GM18861 (cell line): ENCODE measurements around the gene SOWAHC.
"Not testable (repeated sequence)": the region's sequence is repeated elsewhere in the genome, so short reads cannot be mapped to it uniquely, and the experiment has no call there.

Experiments used
- ATAC-seq: cut with Tn5 transposase; IDR thresholded peaks from one replicate; pipeline ENCODE4 v1.9.1; 2021; ENCODE audit not compliant: unreplicated experiment

The SOWAHC gene

GRCh38 chr2:109613922-109614714, at the start of gene SOWAHC, which contains the start of gene SEPTIN10:
SOWAHC (plus strand) TSS chr2:109614364; CDS start chr2:109614490, 126 bp downstream.
SEPTIN10 (minus strand) TSS chr2:109613966; CDS start chr2:109613827, 139 bp downstream.
- ATAC-seq: peak; percentile 68

- no peak for ATAC-seq
Observed at GRCh38 chr2:109575373-109575772, 38.8 kb upstream of the SOWAHC start.

DNA sequence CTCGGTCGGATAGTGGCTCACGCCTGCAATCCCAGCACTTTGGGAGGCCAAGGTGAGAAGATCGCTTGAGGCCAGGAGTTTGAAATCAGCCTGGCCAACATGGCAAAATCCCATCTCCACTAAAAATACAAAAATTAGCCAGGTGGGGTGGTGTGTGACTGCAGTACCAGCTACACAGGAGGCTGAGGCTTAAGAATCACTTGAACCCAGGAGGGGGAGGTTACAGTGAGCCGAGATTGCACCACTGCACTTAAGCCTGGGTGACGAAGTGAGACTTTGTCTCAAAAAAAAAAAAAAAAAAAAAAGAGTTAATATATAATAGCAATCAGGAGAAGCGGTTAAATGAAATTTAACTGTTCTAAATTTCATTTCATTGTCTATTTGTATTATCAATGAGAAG, 36.5 kb upstream of the SOWAHC start:
- not testable (repeated sequence) for ATAC-seq

GRCh38 chr2:109582928-109583895, 31.0 kb upstream of the SOWAHC start:
- ATAC-seq: no peak

GRCh38 chr2:109586687-109587086, 27.5 kb upstream of the SOWAHC start:
- no peak for ATAC-seq

DNA sequence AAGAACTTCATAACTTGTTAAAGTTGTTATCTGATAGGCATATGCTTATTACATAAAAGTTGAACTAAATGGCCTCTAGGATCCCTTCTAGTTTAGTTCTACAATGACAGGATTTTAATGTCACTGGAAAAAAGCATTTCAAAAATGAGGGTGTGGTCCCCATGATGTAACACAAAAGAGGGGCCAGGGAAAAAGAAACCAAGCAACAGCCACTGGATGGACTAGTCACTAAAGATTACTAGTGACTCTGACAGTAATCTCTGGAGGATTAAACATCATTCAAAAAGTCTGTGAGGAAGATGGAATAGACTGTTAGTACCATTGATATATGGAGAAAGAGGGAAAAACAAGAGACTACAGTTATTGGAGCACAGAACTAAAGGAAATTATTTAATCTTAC, 23.0 kb upstream of the SOWAHC start:
- ATAC-seq: no peak

GRCh38 chr2:109592905-109593304, 21.3 kb upstream of the SOWAHC start:
- no peak for ATAC-seq

DNA sequence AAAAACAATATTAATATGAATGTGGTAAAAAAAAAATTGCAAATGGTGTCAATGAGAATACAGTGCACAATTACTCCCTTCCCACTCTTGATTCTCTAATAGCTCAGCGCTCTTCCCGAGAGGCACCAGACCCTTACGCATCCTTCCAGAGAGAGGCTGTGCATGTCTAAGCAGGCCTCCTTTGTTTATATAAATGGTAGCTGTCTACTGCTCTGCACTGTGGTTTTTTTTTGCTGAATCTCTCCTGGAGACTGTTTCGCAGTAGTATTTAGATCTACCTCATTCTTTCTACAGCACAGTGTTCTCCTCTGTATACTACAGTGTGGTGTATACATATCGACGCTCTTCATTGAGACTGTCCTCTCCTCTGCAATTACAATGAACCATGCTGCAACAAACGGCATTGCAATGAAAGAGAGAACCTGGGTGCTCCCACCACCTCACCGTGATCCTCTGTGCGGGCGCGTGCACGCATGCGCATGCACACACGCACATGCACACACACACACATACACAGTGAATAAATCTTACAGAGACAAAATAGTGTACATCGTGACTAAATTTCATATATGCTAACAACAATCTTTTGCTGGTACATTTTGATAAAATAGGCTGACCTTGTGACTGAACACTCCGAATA, 19.8 kb upstream of the SOWAHC start:
- ATAC-seq: no peak

- no peak for ATAC-seq
Observed at GRCh38 chr2:109595644-109596043, 18.5 kb upstream of the SOWAHC start.

GRCh38 chr2:109597283-109597682, 16.9 kb upstream of the SOWAHC start:
- no peak for ATAC-seq

GRCh38 chr2:109601783-109602182, 12.4 kb upstream of the SOWAHC start:
- ATAC-seq: no peak

DNA sequence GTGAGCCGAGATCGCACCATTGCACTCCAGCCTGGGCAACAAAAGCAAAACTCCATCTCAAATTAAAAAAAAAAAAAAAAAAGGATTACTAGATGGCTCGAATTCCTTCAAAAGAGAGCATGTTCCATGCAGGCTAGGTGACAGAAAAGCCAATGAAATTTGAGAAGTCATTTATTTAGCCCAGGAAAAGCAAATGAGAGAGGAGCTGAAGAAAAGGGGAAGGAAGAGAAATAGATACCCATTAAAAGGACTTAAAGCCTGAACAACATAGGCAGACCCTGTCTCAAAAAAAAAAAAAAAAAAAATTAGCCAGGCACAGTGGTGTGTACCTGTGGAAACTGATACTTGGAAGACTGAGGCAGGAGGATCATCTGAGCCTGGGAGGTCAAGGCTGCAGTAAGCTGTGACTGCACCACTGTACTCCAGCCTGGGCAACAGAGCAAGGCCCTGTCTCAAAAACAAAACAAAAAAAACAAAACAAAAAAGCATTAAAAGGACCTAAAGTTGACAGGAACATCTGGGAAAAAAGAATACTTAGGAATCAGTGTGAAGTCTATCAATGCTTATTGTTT, 11.5 kb upstream of the SOWAHC start:
- no peak for ATAC-seq

DNA sequence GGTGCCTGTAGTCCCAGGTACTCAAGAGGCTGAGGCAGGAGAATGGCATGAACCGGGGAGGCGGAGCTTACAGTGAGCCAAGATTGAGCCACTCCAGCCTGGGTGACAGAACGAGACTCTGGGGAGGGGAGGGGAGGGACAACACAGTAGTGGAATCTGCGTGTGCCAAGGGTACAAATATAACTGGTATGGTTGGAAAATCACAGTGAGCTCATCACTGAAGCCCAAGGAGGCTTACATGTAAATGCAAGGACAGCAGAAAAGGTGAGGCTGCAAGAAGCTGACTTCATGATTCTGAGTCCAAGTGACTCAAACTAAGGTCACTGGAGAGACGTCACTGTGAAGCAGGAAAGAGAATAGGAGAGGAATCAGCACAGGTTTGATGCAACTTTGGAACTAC, 9.6 kb upstream of the SOWAHC start:
- ATAC-seq: no peak

- ATAC-seq: no peak
Observed at GRCh38 chr2:109607766-109608165, 6.4 kb upstream of the SOWAHC start.

GRCh38 chr2:109609352-109610024, 4.7 kb upstream of the SOWAHC start:
- ATAC-seq: no peak

GRCh38 chr2:109611467-109612095, 2.6 kb upstream of the SOWAHC start:
- ATAC-seq: no peak

- ATAC-seq: peak; percentile 24
Observed at GRCh38 chr2:109613081-109613921, 863 bp upstream of the SOWAHC start.

- no peak for ATAC-seq
Observed at GRCh38 chr2:109614715-109615636, 812 bp downstream of the SOWAHC start.
